Muscle of back (tissue), 11 donors: Measurements from ENCODE around the gene CCDC192. TPM values are rescaled to one million over a fixed set of nuclear protein-coding genes. Genes with fewer than 3 reads are reported as not detected.

Source experiments
- DNase-seq, 3 donors: peaks; one replicate each; pipeline versions ENCODE4 v3.0.0 to v3.0.0-alpha.2; 2013
- polyA plus RNA-seq, 10 donors: library from polyadenylated mRNA; unstranded; fragments of 120-200 nt; gene quantifications; one replicate each; pipeline ENCODE4 v1.2.1, GENCODE V29; 2013; ENCODE audit not compliant: insufficient read length in 10 of 10

Gene CCDC192
- polyA plus RNA-seq, 10 donors = 0.24 to 1.2 (median 0.49) TPM

GRCh38 chr5:127805448-127805847, 102.3 kb downstream of the CCDC192 start:
- no peak for DNase-seq

DNA sequence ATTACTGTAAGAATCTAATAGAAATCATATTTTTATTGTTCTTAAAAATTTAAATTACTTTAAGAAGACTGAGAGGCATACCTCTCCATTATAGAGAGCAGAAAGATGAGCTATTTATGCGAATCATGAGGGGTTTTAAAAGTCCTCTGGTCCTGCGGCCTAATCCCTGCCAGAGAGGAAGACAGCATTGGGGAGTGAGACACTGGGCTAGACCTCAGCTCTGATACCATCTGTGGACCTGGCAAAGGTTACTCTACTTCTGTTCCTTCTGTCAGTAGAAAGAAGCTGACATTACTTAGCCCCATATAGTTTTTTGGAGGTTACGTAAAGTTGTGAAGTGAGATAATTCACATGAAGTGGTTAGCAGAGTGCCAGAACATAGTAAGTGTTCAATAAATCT, 103.6 kb downstream of the CCDC192 start:
- DNase-seq = no peak

- DNase-seq = peak in 2 of 3 donors; percentile 26 to 34
Observed at GRCh38 chr5:127809533-127809932, 106.3 kb downstream of the CCDC192 start.

GRCh38 chr5:127810017-127810416, 106.8 kb downstream of the CCDC192 start:
- DNase-seq = no peak

GRCh38 chr5:127810707-127811490, 107.7 kb downstream of the CCDC192 start:
- DNase-seq = no peak

DNA sequence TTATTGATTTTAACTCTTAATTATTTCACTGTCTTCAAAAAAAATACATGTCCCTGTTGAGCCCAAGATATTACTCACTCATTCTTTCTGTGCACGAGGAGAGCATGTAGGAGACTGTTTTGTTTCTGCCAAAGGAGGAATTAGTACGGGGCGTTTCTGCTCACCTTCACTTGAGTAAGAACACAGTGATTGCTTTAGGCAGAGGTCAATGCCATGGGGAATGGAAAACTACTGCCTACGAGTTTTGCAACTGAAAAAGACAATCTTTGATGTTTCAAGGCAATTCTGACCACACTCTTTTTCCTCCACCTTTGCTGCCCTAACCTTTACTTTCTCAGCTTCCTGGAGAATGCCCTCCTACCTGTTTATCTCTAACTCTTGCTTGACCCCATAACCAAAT, 109.4 kb downstream of the CCDC192 start:
- no peak for DNase-seq

DNA sequence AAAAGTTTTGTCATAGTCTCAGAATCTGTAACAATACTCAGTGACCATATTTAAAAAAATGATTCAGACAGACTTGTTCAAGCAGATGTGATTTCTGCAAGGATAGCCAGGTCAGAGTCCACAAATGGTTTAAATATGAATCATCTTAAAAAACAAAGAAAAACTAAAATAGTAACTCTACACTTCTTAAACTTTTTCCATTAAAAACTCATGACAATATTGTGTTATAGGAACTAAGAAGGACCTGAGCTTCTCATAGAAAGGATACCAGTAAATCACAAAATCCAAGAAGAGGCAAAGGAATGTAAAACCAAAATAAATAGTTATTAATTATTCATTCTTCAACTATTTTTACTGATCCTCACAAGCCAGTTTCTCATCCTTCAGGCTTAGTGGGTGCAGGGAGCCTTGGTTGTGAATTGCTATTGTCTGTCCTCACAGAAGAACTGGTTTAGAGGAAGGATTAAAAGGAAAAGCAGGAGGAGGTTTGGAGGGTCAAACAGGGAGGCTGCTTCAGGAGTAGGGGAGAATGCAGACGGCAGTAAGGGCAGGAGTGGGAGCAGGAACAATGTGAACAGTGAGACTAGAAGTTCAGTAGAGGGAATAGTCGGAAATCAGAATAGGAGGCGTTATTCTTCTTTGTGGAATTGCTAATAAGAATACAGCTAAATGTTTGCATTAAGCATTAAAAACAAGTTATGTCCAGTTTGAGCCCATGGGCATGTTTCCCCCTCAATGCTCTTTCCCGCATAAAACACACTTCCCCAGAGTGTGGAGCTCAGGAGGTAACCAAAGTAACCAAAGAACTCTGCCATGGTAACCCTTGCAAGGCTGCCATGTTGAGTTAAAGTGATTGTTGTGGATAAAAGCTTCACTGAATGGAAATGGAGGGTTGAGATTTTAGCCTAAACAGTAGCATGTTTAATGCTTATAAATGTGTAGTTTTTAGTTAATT, 110.7 kb downstream of the CCDC192 start:
- DNase-seq = peak; percentile 40 to 84 (median 59)

GRCh38 chr5:127814588-127814973, 111.4 kb downstream of the CCDC192 start:
- no peak for DNase-seq

DNA sequence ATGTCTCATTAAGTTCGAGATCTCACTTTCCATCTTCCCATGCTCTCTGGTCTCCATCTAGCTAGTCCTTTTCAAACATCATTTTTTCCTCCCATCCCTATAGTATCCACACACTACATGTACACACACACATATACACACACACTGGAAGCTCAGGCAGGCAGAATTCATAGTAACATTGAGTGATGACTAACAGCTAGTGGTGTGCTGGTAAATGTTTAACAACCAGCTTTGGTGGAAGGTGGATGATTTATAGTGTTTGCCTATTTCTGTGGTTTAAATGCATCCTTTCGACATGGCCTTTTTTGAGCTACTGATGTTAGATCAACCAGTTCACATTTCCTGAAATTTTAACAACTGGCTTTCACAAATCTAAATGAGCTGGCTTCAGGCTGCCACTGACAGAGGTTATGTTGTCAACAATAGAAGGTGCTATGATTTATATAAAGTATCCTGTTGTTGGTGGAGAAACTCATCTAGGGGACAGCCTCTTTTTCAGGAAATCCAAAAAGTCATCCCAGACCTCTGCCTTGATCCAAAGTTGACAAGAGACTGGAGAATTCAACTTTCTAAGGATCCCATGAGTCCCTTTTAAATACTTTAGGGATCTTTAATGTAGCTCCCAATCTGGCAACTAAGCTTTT, 117.8 kb downstream of the CCDC192 start:
- peak in 1 of 3 donors; percentile 58 for DNase-seq

DNA sequence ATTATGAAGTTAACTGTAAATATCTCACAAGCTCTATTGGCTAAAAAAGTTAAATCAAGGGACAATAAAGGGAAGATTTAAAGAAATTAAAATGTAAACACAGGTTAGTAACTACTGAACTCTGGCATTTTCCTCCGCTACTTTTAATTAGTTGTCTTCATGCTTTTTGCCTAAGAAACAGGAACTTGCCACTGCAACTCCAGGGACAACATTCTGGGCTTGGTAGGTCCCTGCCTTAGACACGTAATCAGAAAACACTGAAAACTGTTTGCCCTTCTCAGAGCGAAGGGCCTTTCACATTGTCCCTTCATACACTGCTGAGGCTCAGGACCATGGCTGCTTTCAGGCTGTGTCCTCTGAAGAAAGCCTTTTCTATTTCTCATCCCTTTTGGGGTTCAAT, 118.7 kb downstream of the CCDC192 start:
- DNase-seq = no peak

DNA sequence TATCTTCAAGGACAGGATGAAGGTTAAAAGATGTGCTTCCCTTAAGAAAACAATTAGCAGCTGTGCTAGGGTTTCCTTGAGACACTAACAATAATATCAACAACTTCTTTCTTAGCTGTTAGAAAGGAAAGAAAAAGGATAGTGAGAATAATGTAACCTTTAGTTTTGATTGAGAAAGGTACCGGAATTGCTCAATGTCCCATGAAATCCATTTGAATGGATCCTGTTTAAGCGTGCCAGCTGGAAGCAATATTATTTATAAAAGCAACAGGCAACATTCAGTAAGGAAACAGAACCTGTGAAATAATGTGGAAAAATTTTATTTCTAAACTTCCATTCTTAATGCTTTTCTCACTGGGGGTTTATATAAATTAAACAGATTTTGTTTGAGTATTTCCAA, 120.9 kb downstream of the CCDC192 start:
- peak in 1 of 3 donors; percentile 31 for DNase-seq

DNA sequence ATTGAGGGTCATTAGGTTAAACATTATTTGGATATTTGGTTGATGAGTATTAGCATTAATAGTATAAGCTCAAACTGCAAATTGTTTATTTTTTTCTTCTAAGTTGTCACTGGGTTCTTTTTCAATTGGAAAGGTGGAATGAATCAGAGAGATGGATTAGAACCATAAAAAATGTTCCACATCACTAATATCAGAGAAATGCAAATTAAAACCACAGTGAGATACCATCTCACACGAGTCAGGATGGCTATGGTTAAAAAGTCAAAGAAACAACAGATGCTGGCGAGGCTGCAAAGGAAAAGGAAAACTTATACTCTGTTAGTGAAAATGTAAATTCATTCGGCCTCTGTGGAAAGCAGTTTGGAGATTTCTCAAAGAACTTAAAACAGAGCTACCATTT, 122.8 kb downstream of the CCDC192 start:
- DNase-seq = peak in 1 of 3 donors; percentile 49

DNA sequence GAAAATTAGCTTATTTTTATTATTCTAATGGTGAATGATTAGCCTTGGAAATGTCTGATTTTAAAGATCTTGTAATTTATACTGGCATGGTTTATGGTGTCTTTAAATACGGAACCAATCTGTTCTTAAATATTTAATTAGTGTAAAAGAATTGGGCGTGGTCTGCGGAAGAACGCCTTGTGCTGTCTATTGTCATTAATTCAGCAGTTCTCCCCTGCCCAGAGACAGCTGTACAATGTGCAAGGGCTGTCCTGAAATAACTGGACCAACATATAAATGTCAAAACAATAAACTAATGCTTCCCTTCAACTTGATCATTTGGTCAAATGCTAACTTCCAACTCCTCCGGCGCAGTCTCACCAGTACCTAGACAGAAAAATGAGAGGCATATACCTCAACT, 124.3 kb downstream of the CCDC192 start:
- DNase-seq = no peak

DNA sequence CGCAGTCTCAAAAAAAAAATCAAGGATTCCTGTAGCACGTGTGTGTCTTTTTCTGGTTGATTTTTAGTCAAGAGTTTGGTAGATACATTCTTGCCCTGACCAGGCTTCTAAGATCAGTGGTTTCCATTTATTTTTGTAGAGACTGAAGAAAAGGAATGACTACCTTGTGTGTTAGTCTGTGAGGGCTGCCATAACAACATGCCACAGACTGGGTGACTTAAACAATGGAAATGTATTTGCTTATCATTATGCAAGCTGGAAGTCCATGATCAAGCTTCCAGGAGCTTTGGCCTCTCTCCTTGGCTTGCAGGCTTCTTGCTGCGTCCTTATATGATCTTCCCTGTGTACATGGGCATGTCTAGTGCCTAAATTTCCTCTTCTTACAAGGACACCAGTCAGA, 127.0 kb downstream of the CCDC192 start:
- DNase-seq = no peak

GRCh38 chr5:127830829-127831598, 127.8 kb downstream of the CCDC192 start:
- DNase-seq = no peak

GRCh38 chr5:127832067-127832466, 128.9 kb downstream of the CCDC192 start:
- DNase-seq = no peak

GRCh38 chr5:127834094-127834531, 130.9 kb downstream of the CCDC192 start:
- no peak for DNase-seq

DNA sequence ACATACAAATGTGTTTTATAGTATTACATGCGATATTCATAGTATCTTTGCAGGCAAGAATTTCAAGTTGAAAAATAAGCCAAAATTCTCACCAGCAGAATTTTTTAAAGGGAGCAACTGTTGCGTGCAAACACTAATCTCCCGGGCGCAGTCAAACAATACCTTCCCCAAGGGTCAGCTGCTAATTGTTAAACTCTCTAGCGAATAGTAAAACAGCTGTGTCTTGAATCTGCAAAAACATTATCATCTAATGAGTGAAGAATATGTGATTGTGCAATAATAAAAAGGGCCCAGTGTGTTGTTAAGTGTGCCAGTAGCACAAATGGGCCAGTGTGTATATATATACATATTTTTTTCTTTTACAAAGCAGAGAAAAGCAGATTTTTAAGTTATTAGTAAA, 131.4 kb downstream of the CCDC192 start:
- DNase-seq = peak in 1 of 3 donors; percentile 38

DNA sequence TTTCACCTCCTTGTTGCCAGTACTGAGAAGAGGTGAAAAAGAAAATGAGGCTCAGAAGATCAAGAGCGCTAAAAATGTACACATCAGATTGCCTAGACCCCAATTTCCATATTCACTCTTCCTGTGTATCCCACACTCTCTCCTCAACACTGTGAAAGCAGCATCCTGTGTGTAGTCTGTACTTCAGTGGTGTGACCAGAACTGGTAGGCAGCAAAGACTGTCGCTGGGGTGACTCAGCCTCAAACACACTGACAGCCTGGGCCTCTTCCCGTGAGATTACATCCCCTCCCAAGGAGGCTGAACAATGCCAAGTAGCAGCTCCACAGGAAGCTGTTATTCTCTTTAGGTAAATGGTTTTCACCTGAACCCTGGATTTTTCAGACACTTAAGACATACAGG, 135.5 kb downstream of the CCDC192 start:
- no peak for DNase-seq

DNA sequence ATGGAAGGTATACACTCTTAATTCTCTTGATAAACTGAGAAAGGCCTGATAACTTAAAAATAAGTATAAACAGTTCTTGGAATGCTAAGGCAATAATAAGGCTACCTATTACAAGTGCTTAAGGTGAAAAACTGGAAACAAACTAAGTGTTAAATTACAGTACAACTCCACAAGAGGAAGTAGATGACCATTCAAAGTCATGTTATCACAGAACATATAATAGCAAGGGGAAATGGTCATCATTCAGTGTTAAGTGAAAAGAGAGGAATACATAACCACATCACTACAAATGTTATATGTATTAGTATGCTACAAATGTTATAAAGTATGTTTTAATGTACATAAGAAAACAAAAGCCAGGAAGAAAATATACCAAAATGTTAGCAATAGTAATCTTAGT, 135.9 kb downstream of the CCDC192 start:
- no peak for DNase-seq

GRCh38 chr5:127839496-127840197, 136.5 kb downstream of the CCDC192 start:
- DNase-seq = no peak
